HEK293 (cell line): ENCODE results near the gene CLNK.

Source experiments
- CTCF ChIA-PET: fragments of 350-600 bp; formaldehyde crosslinking; extraction: SDS; loops from one replicate; lab custom pipeline; 2021; ENCODE audit warnings: antibody characterized with exemption; lab: Yijun Ruan, JAX
- POLR2A ChIA-PET: fragments of 300-600 bp; formaldehyde crosslinking; extraction: SDS; loops from one replicate; lab custom pipeline; 2020; ENCODE audit warnings: antibody characterized with exemption, inconsistent platforms; lab: Yijun Ruan, JAX
- H3K27ac ChIP-seq: fragments of 200-500 bp; sonication (Bioruptor generic); 2 replicates; pipeline ENCODE4 v1.5.1; 2014; ENCODE audit warnings: low read depth, low read length, control low read depth, inconsistent platforms; ENCODE audit errors: extremely low read depth
- H3K36me3 ChIP-seq, 2 experiments: fragments of 200-500 bp in 1 of 2; sonication (Bioruptor generic) in 1 of 2; 1 replicate in 1 of 2; 2 replicates in 1 of 2; pipeline ENCODE4 v1.5.1; 2014 to 2017; ENCODE audit warnings: inconsistent platforms in 2 of 2, low read length in 2 of 2; ENCODE audit not compliant: control insufficient read depth in 2 of 2, insufficient read depth in 1 of 2
- H3K4me1 ChIP-seq: fragments of 200-500 bp; sonication (Bioruptor generic); 2 replicates; pipeline ENCODE4 v1.5.1; 2014; ENCODE audit warnings: mild to moderate bottlenecking, low read length, inconsistent platforms; ENCODE audit not compliant: control insufficient read depth, insufficient read depth
- H3K4me3 ChIP-seq: 2 replicates; pipeline ENCODE4 v1.5.1; 2011; ENCODE audit warnings: low read depth, mild to moderate bottlenecking, control low read depth, low read length, moderate library complexity
- H3K9me3 ChIP-seq: fragments of 200-500 bp; sonication (Bioruptor generic); 2 replicates; pipeline ENCODE4 v1.5.1; 2014; ENCODE audit warnings: low read depth, low read length, inconsistent platforms; ENCODE audit not compliant: control insufficient read depth, insufficient read depth
- FEZF1 ChIP-seq: fragments of 450-650 bp; formaldehyde crosslinking; IDR thresholded peaks from 2 replicates; pipeline ENCODE4 v1.5.1; 2016; ENCODE audit warnings: missing biosample characterization, missing genetic modification characterization
- GLIS1 ChIP-seq: fragments of 450-650 bp; formaldehyde crosslinking; IDR thresholded peaks from 2 replicates; pipeline ENCODE4 v1.5.1; 2016; ENCODE audit warnings: missing biosample characterization, missing genetic modification characterization
- IKZF3 ChIP-seq: fragments of 450-650 bp; IDR thresholded peaks from 2 replicates; pipeline ENCODE4 v1.5.0; 2018; ENCODE audit warnings: missing biosample characterization, mild to moderate bottlenecking, missing genetic modification characterization, moderate library complexity
- OSR2 ChIP-seq: fragments of 450-650 bp; formaldehyde crosslinking; IDR thresholded peaks from 2 replicates; pipeline ENCODE4 v1.5.1; 2016; ENCODE audit warnings: missing biosample characterization, missing genetic modification characterization
- SCRT1 ChIP-seq: fragments of 450-650 bp; formaldehyde crosslinking; IDR thresholded peaks from 2 replicates; pipeline ENCODE4 v1.5.1; 2016; ENCODE audit warnings: missing biosample characterization, missing genetic modification characterization, borderline replicate concordance
- ZNF121 ChIP-seq: fragments of 450-650 bp; formaldehyde crosslinking; IDR thresholded peaks from 2 replicates; pipeline ENCODE4 v1.5.1; 2016; ENCODE audit warnings: missing biosample characterization, missing genetic modification characterization
- ZNF184 ChIP-seq: fragments of 450-650 bp; IDR thresholded peaks from 2 replicates; pipeline ENCODE4 v1.5.1; 2018; ENCODE audit warnings: missing biosample characterization, mild to moderate bottlenecking, missing genetic modification characterization
- ZNF426 ChIP-seq: fragments of 450-650 bp; formaldehyde crosslinking; IDR thresholded peaks from 2 replicates; pipeline ENCODE4 v1.5.1; 2017; ENCODE audit warnings: missing biosample characterization, missing genetic modification characterization, mild to moderate bottlenecking, inconsistent platforms, moderate library complexity
- ZNF48 ChIP-seq: fragments of 450-650 bp; formaldehyde crosslinking; IDR thresholded peaks from 2 replicates; pipeline ENCODE4 v1.5.1; 2016; ENCODE audit warnings: missing biosample characterization, missing genetic modification characterization
- ZNF549 ChIP-seq: fragments of 450-650 bp; IDR thresholded peaks from 2 replicates; pipeline ENCODE4 v1.5.1; 2018; ENCODE audit warnings: missing biosample characterization, missing genetic modification characterization, mild to moderate bottlenecking, inconsistent platforms, moderate library complexity
- ZNF776 ChIP-seq: fragments of 450-650 bp; formaldehyde crosslinking; IDR thresholded peaks from 2 replicates; pipeline ENCODE4 v1.5.0; 2017; ENCODE audit warnings: missing biosample characterization, missing genetic modification characterization, borderline replicate concordance
- TF ChIP-seq, protein P1 (sequence below): fragments of 450-650 bp; formaldehyde crosslinking; IDR thresholded peaks from 2 replicates; pipeline ENCODE4 v1.5.1; 2016; ENCODE audit warnings: missing biosample characterization, missing genetic modification characterization
- TF ChIP-seq, protein P2 (sequence below): fragments of 450-650 bp; formaldehyde crosslinking; IDR thresholded peaks from 2 replicates; pipeline ENCODE4 v1.5.1; 2016; ENCODE audit warnings: missing biosample characterization, missing genetic modification characterization
- TF ChIP-seq, protein P3 (sequence below): fragments of 450-650 bp; formaldehyde crosslinking; IDR thresholded peaks from 2 replicates; pipeline ENCODE4 v1.5.1; 2017; ENCODE audit warnings: missing biosample characterization, missing genetic modification characterization

CLNK gene

DNA sequence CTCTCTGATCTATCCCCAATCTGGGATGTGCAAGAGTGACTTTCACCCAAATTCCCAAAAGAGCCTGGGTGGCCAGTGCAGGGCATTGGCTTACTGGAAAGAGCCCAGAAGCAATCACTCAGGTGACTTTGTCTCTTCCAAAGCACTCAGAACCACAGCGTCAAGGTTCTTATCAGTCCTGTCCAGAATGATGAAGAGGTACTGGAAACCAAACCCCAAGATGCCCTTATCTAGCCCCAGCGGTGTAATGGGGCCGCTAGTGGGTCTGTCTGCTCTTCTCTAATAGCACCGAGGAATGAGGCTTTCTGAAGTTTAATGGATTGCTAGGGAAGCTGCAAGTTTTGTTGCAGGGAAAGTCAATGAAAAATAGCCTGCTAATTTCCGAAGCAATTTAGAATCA lies 21.6 kb downstream of the CLNK start:
- Histone ChIP-seq H3K9me3 (no peaks in the 10 kb centered on the region), H3K27ac (no peak overlapping the region), H3K36me3 (no peaks in the 10 kb centered on the region), H3K4me3 (no peak overlapping the region), H3K4me1 (peaks cover 2% of the 10 kb centered on the region; the same call in 1 of the 2 replicates)
- POLR2A ChIA-PET: no interaction called here
- CTCF ChIA-PET: interaction anchor here (0.7 kb wide), 1 partner anchor 11 kb away, joined by 3 read pairs; no protein-coding TSS in a partner anchor
- TF ChIP-seq ZNF426 (tag by site-specific recombination) (no peak), ZNF48 (tag by site-specific recombination) (no peak), ZNF776 (tag by site-specific recombination) (no peak), IKZF3 (no peak), GLIS1 (no peak)

DNA sequence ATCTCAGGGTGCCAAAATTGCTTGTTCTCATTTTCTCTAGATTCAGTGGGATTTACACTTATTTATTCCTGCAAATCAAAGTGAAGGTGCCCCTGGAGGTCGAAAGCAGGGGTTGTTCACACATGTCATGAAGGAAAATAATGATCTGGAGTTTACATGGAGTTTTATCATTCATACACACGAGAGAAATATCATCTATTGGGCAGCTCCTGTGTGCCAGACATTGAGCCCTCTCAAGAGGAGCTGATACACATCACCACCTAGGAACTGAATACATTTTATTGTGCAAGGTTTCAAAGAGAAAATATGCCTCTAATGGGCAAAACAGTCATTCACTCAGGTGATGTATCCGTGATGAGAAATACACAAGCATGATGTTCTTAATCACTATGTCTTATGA lies 23.5 kb downstream of the CLNK start:
- Histone ChIP-seq H3K4me3 (no peak overlapping the region), H3K4me1 (peaks cover 14% of the 10 kb centered on the region), H3K9me3 (no peaks in the 10 kb centered on the region), H3K27ac (no peak overlapping the region), H3K36me3 (no peaks in the 10 kb centered on the region)
- CTCF ChIA-PET: interaction anchor here (1.1 kb wide), 1 partner anchor 42 kb away, joined by 3 read pairs; no protein-coding TSS in a partner anchor
- POLR2A ChIA-PET: no interaction called here
- TF ChIP-seq ZNF426 (tag by site-specific recombination) (no peak), ZNF549 (tag by site-specific recombination) (peak; percentile 91)

DNA sequence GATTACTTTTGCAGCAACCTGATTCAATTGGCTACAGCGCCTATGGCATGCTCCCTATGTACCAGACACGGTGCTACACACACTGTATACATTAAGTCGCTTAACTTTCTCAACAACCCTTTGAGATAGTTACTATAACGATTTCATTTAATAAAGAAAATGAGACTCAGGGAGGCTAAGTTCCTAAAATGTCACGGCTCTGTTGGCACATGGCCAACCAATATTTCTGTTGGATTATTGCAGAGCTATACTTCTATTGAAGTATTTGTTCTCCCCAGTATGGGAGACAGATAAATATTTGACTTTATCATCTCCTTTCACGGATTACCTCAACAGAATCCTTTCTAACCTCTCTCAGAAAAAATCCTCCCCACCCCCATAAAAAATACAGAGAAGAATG lies 25.3 kb downstream of the CLNK start:
- POLR2A ChIA-PET: no interaction called here
- H3K27ac ChIP-seq: no peak overlapping the region
- H3K4me1 ChIP-seq: peaks cover 17% of the 10 kb centered on the region
- CTCF ChIA-PET: no interaction called here
- H3K4me3 ChIP-seq: no peak overlapping the region
- TF ChIP-seq, protein P1, sequence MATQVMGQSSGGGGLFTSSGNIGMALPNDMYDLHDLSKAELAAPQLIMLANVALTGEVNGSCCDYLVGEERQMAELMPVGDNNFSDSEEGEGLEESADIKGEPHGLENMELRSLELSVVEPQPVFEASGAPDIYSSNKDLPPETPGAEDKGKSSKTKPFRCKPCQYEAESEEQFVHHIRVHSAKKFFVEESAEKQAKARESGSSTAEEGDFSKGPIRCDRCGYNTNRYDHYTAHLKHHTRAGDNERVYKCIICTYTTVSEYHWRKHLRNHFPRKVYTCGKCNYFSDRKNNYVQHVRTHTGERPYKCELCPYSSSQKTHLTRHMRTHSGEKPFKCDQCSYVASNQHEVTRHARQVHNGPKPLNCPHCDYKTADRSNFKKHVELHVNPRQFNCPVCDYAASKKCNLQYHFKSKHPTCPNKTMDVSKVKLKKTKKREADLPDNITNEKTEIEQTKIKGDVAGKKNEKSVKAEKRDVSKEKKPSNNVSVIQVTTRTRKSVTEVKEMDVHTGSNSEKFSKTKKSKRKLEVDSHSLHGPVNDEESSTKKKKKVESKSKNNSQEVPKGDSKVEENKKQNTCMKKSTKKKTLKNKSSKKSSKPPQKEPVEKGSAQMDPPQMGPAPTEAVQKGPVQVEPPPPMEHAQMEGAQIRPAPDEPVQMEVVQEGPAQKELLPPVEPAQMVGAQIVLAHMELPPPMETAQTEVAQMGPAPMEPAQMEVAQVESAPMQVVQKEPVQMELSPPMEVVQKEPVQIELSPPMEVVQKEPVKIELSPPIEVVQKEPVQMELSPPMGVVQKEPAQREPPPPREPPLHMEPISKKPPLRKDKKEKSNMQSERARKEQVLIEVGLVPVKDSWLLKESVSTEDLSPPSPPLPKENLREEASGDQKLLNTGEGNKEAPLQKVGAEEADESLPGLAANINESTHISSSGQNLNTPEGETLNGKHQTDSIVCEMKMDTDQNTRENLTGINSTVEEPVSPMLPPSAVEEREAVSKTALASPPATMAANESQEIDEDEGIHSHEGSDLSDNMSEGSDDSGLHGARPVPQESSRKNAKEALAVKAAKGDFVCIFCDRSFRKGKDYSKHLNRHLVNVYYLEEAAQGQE (tag by site-specific recombination): no peak
- TF ChIP-seq SCRT1 (tag by site-specific recombination) (no peak), ZNF121 (tag by site-specific recombination) (no peak), FEZF1 (no peak), ZNF184 (tag by site-specific recombination) (no peak)
- TF ChIP-seq, protein P2, sequence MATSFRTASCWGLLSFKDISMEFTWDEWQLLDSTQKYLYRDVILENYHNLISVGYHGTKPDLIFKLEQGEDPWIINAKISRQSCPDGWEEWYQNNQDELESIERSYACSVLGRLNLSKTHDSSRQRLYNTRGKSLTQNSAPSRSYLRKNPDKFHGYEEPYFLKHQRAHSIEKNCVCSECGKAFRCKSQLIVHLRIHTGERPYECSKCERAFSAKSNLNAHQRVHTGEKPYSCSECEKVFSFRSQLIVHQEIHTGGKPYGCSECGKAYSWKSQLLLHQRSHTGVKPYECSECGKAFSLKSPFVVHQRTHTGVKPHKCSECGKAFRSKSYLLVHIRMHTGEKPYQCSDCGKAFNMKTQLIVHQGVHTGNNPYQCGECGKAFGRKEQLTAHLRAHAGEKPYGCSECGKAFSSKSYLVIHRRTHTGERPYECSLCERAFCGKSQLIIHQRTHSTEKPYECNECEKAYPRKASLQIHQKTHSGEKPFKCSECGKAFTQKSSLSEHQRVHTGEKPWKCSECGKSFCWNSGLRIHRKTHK: no peak
- TF ChIP-seq, all 188 proteins: peak for 0
- Histone ChIP-seq H3K9me3 (no peaks in the 10 kb centered on the region), H3K36me3 (no peaks in the 10 kb centered on the region)

DNA sequence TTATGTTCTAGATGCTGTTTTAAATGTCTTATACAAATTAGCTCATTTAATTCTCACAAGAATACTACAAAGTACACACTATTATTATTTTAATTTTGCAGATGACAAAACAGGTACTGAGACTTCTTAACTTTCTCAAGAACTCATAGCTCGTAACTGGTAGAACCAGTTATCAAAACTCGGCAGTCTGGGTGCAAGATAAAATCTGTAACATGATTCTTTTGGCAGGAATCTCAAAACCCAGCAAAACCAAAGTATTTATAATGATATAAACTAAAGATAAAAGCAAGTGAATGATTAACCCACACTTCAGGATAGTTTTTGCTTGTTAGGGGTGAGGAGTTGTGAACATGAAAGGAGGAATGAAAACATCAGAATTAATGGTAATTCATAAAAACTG lies 27.6 kb downstream of the CLNK start:
- ChIA-PET POLR2A (no interaction called here), CTCF (no interaction called here)
- Histone ChIP-seq H3K4me3 (no peak overlapping the region), H3K27ac (no peak overlapping the region), H3K36me3 (no peaks in the 10 kb centered on the region), H3K9me3 (no peaks in the 10 kb centered on the region), H3K4me1 (peaks cover 14% of the 10 kb centered on the region)
- no peak for TF ChIP-seq OSR2
- TF ChIP-seq, protein P3, sequence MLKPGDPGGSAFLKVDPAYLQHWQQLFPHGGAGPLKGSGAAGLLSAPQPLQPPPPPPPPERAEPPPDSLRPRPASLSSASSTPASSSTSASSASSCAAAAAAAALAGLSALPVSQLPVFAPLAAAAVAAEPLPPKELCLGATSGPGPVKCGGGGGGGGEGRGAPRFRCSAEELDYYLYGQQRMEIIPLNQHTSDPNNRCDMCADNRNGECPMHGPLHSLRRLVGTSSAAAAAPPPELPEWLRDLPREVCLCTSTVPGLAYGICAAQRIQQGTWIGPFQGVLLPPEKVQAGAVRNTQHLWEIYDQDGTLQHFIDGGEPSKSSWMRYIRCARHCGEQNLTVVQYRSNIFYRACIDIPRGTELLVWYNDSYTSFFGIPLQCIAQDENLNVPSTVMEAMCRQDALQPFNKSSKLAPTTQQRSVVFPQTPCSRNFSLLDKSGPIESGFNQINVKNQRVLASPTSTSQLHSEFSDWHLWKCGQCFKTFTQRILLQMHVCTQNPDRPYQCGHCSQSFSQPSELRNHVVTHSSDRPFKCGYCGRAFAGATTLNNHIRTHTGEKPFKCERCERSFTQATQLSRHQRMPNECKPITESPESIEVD (tag by site-specific recombination): 0 out of 2 replicates have a peak, but pooled peaks have one; percentile 7
